ELF-1 (cell line): ENCODE data around the gene MAN1C1.

Experiments used
- DNase-seq: peaks from one replicate; pipeline ENCODE4 v3.0.0-alpha.2; 2016; ENCODE audit warnings: low read depth, low spot score

Gene MAN1C1

GRCh38 chr1:25816112-25816718 is 199.6 kb downstream of the MAN1C1 start:
- no peak for DNase-seq

DNA sequence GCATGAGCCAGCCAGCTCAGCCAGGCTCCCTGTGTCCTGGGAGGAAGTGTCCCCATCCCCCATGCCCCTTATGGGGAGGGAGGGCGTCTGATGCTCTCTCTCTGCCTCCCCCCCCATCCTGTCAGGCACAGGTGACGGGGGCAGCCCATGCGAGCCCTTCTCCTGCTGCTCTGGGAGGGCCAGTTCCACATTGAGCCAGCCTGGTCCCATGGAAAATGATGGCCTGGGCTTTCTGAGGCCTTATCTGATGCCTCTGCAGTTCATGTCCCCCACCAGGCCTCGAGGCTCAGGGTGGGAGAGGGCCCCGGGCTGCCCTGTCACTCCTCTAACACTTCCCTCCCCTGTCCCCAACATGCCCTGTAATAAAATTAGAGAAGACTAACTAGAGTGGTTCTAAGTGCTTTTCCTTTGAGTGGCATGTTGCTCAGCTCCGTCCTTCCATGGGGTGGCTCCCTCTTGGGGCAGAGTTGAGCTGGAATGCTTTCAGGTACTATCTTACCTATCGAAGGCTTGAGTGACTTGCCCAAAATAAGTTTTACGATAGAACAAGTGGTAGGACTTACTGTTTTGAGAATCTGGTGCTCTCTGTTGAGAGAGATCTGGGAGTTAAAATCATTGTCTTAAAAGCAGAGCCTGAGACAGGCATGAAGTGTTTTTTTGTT is 201.4 kb downstream of the MAN1C1 start:
- DNase-seq: peak; percentile 69

- no peak for DNase-seq
Observed at GRCh38 chr1:25818569-25818968, 202.0 kb downstream of the MAN1C1 start.

GRCh38 chr1:25819491-25820246 is 203.1 kb downstream of the MAN1C1 start, which contains the start of gene MTFR1L:
MTFR1L (plus strand) TSS chr1:25819954; CDS start chr1:25823105, 3,151 bp downstream.
- DNase-seq: peak; percentile 90

DNA sequence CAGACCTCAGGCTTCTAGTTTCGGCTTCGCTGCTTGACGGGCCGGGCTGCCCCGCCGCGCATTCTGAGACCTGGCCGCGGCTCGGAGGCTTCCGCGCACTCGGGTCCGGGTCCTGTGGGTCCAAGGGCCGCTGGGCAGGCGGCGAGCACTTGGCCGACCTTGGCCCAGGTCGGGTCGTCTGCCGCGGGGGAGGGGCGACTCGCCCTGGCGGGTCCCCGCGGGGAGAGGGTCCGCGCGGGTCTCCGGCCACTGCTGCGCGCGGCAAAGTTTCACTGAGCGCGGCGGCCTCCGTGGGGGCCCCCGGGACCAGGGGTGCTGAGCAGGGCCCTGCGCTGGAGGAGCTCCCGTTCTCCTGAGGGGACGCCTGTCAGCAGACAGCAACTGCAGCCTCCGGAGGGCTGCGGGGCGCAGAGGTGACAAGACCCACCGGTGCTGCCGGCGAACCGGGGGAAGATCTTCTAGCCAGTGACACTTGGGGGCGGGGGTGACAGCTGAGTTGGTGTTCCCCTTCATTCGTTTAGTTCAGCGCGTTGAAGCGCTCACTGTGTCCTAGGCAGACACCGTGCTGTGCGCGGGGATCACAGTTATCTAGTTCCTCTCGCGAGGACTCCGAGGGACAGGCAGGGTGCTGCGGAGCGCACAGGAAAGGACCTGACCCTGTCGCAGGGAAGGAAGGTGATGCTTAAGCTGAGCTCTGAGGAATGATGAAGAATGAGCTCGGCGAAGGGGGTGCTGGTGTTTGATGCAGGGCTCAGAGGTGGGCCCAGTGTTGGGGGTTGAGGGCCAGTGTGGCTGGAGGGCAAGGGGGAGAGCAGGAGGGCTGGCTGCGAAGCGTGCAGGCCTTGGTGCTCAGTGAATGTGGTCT is 203.9 kb downstream of the MAN1C1 start:
- DNase-seq: peak; percentile 73

- no peak for DNase-seq
Observed at GRCh38 chr1:25821112-25821476, 204.5 kb downstream of the MAN1C1 start.

DNA sequence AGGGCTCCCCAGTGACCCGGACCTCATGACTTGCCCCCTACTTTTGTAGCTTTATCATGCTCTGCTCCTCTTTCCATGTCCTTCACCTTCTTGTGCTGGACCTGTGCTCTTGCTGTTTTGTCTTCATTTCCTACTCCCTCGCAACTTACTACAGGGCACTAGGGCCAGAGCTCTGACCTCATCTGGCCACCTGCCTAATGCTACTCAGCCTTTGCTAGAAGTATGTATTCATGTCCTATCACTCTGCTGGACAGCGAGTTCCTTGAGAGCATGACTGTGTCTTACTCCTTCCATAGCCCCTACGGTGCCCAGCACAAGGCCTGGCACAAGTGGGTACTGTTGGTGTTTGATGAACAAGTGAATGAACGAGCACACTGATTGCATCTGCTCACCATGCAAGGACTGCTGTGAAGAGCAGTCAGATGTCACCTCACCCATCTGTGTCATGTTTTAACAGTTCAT is 205.1 kb downstream of the MAN1C1 start:
- DNase-seq: no peak

DNA sequence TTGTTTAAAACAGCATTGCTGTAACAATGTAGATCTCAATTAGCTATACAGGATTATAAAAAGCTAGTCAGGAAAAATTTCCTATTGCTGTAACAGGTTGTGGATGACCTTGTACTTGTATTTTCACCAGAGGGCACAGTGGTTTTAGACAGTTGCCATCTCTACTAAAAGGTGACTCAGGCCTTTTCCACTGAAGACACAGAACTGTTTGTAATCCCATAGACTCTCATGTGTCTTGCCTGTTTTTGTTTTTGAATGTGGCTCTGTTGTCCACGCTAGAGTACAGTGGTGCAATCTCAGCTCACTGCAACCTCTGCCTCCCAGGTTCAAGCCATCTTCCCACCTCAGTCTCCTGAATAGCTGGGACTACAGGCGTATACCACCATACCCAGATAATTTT is 209.0 kb downstream of the MAN1C1 start:
- no peak for DNase-seq

DNA sequence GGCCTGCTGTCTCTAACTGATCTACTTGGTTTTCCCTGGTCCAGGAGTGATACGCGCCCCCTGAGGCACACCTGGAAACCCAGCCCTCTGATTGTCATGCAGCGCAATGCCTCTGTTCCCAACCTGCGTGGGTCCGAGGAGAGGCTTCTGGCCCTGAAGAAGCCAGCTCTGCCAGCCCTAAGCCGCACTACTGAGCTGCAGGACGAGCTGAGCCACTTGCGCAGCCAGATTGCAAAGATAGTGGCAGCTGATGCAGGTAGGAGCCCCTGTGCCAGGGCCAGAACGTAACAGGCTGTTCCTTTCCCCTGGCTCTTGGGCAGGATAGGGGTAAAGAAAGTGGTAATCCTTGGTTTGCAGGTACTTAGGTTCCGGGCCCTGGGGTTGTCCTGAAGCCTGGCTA is 210.0 kb downstream of the MAN1C1 start:
- no peak for DNase-seq

GRCh38 chr1:25828491-25828890 is 211.9 kb downstream of the MAN1C1 start:
- no peak for DNase-seq

- DNase-seq: no peak
Observed at GRCh38 chr1:25829046-25829445, 212.5 kb downstream of the MAN1C1 start.

GRCh38 chr1:25831569-25832196 is 215.1 kb downstream of the MAN1C1 start:
- DNase-seq: no peak

- no peak for DNase-seq
Observed at GRCh38 chr1:25832336-25833037, 215.9 kb downstream of the MAN1C1 start.

DNA sequence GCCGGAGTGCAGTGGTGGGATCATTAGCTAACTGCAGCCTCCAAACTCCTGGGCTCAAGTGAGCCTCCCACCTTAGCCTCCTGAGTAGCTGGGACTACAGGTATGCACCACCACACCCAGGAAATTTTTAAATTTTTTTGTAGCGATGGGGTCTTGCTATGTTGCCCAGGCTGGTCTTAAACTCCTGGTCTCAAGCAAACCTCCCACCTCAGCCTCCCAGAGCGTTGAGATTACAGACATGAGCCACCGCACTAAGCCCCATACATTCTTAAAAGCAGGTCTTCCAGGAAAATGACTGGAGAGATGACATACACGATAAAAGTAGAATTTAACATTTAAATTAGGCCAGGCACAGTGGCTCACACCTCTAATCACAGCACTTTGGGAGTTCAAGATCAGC is 216.6 kb downstream of the MAN1C1 start:
- DNase-seq: no peak
